OCI-M1 (cell line): ENCODE results near the gene TBC1D12.
"Not testable (repeated sequence)": the region's sequence is repeated elsewhere in the genome, so short reads cannot be mapped to it uniquely, and the experiment has no call there.

Source experiments
- DNase-seq: peaks from one replicate; lab custom pipeline; 2025; lab: John Stamatoyannopoulos, UW

The TBC1D12 gene

GRCh38 chr10:94456942-94457341 lies 54.6 kb downstream of the TBC1D12 start:
- DNase-seq, result no peak

- no peak for DNase-seq
Measured at GRCh38 chr10:94459385-94459784, 57.0 kb downstream of the TBC1D12 start.

- no peak for DNase-seq
Measured at GRCh38 chr10:94461503-94461902, 59.2 kb downstream of the TBC1D12 start.

GRCh38 chr10:94462130-94462529 lies 59.8 kb downstream of the TBC1D12 start:
- no peak for DNase-seq

GRCh38 chr10:94465684-94466083 lies 63.3 kb downstream of the TBC1D12 start:
- DNase-seq, result no peak

- peak; percentile 14 for DNase-seq
Measured at GRCh38 chr10:94481410-94481809, 79.1 kb downstream of the TBC1D12 start.

- DNase-seq, result no peak
Measured at GRCh38 chr10:94483970-94484369, 81.6 kb downstream of the TBC1D12 start.

GRCh38 chr10:94485094-94485493 lies 82.8 kb downstream of the TBC1D12 start:
- no peak for DNase-seq

GRCh38 chr10:94487575-94487974 lies 85.2 kb downstream of the TBC1D12 start:
- no peak for DNase-seq

GRCh38 chr10:94489107-94489506 lies 86.8 kb downstream of the TBC1D12 start:
- no peak for DNase-seq

- no peak for DNase-seq
Measured at GRCh38 chr10:94489976-94490788, 87.8 kb downstream of the TBC1D12 start.

- peak; percentile 25 for DNase-seq
Measured at GRCh38 chr10:94490789-94491039, 88.4 kb downstream of the TBC1D12 start.

GRCh38 chr10:94493463-94493862 lies 91.1 kb downstream of the TBC1D12 start:
- DNase-seq, result no peak

GRCh38 chr10:94496010-94496409 lies 93.7 kb downstream of the TBC1D12 start:
- no peak for DNase-seq

GRCh38 chr10:94496646-94497045 lies 94.3 kb downstream of the TBC1D12 start:
- DNase-seq, result no peak

- peak; percentile 10 for DNase-seq
Measured at GRCh38 chr10:94500063-94500462, 97.7 kb downstream of the TBC1D12 start.

GRCh38 chr10:94521276-94522250 lies 119.2 kb downstream of the TBC1D12 start:
- no peak for DNase-seq

GRCh38 chr10:94524146-94524545 lies 121.8 kb downstream of the TBC1D12 start:
- no peak for DNase-seq

- DNase-seq, result no peak
Measured at GRCh38 chr10:94524711-94525110, 122.4 kb downstream of the TBC1D12 start.

- DNase-seq, result not testable (repeated sequence)
Measured at GRCh38 chr10:94531550-94531949, 129.2 kb downstream of the TBC1D12 start.

GRCh38 chr10:94533027-94533426 lies 130.7 kb downstream of the TBC1D12 start:
- no peak for DNase-seq

- not testable (repeated sequence) for DNase-seq
Measured at GRCh38 chr10:94542282-94542681, 139.9 kb downstream of the TBC1D12 start.

- DNase-seq, result peak; percentile 94
Measured at GRCh38 chr10:94545391-94546048, 143.2 kb downstream of the TBC1D12 start, which contains the start of gene HELLS. HELLS (plus strand) TSS chr10:94545788; CDS start chr10:94545922, 134 bp downstream.
